Keratinocyte (primary cell): Measurements from ENCODE around the gene KIAA1755. TPM values are rescaled to one million over a fixed set of nuclear protein-coding genes. Genes with fewer than 3 reads are reported as not detected.

Experiments
- DNase-seq: peaks from one replicate; pipeline ENCODE4 v3.0.0-alpha.2; 2011; ENCODE audit warnings: low read depth, missing footprints, low spot score
- FAIRE-seq: peaks from 2 replicates; lab custom pipeline; 2011; peaks lifted over from hg19 to GRCh38; lab: Jason Lieb, UNC
- H2AFZ ChIP-seq: 2 replicates; pipeline ENCODE4 v1.6.0; 2012; ENCODE audit warnings: low read length, control low read depth, inconsistent platforms; ENCODE audit not compliant: control insufficient read depth
- H3K27ac ChIP-seq: 2 replicates; pipeline ENCODE4 v1.5.1; 2011; ENCODE audit warnings: low read length; ENCODE audit not compliant: control insufficient read depth, insufficient read depth
- H3K27me3 ChIP-seq: 3 replicates; pipeline ENCODE4 v1.6.0; 2011; ENCODE audit warnings: low read length; ENCODE audit not compliant: control insufficient read depth, insufficient read depth; ENCODE audit errors: extremely low read depth
- H3K36me3 ChIP-seq, 2 experiments: 2 replicates in 1 of 2; 3 replicates in 1 of 2; pipeline ENCODE4 v1.5.1; 2011; ENCODE audit warnings: low read length in 2 of 2, mild to moderate bottlenecking in 1 of 2; ENCODE audit not compliant: control insufficient read depth in 2 of 2, insufficient read depth in 2 of 2; ENCODE audit errors: extremely low read depth in 1 of 2
- H3K4me1 ChIP-seq: 3 replicates; pipeline ENCODE4 v1.5.1; 2011; ENCODE audit warnings: low read length; ENCODE audit not compliant: control insufficient read depth, insufficient read depth; ENCODE audit errors: extremely low read depth
- H3K4me2 ChIP-seq: 3 replicates; pipeline ENCODE4 v1.6.0; 2011; ENCODE audit warnings: low read depth, low read length; ENCODE audit not compliant: control insufficient read depth, insufficient read depth; ENCODE audit errors: extremely low read depth
- H3K4me3 ChIP-seq, 3 experiments: fragments of 200-600 bp in 1 of 3; sonication (generic) in 1 of 3; 2 replicates in 2 of 3; 3 replicates in 1 of 3; pipeline ENCODE4 v1.5.1; 2011 to 2016; ENCODE audit warnings: low read length in 3 of 3, mild to moderate bottlenecking in 3 of 3, control low read depth in 2 of 3, inconsistent platforms in 1 of 3, low read depth in 1 of 3, mixed read lengths in 1 of 3, mixed run types in 1 of 3, moderate library complexity in 1 of 3; ENCODE audit not compliant: control insufficient read depth in 2 of 3, insufficient read depth in 2 of 3; ENCODE audit errors: extremely low read depth in 1 of 3
- H3K79me2 ChIP-seq: 2 replicates; pipeline ENCODE4 v1.6.0; 2012; ENCODE audit warnings: low read length; ENCODE audit not compliant: control insufficient read depth, insufficient read depth
- H3K9ac ChIP-seq: 3 replicates; pipeline ENCODE4 v1.6.0; 2011; ENCODE audit warnings: low read length; ENCODE audit not compliant: control insufficient read depth, insufficient read depth; ENCODE audit errors: extremely low read depth
- H3K9me1 ChIP-seq: 3 replicates; pipeline ENCODE4 v1.6.0; 2011; ENCODE audit warnings: low read length; ENCODE audit not compliant: control insufficient read depth, insufficient read depth; ENCODE audit errors: extremely low read depth
- H3K9me3 ChIP-seq: 2 replicates; pipeline ENCODE4 v1.5.1; 2012; ENCODE audit warnings: low read depth, low read length; ENCODE audit not compliant: control insufficient read depth
- H4K20me1 ChIP-seq: 3 replicates; pipeline ENCODE4 v1.6.0; 2011; ENCODE audit warnings: low read length; ENCODE audit not compliant: control insufficient read depth, insufficient read depth; ENCODE audit errors: extremely low read depth
- EZH2 ChIP-seq: IDR thresholded peaks from one replicate; pipeline ENCODE4 v1.6.1; 2012; ENCODE audit warnings: inconsistent platforms, mild to moderate bottlenecking, low read length, moderate library complexity
- dilution Hi-C: fragments of 300-500 bp; cut with MboI; formaldehyde crosslinking; loops from one replicate; pipeline ENCODE4 v1.7.0; 2020; ENCODE audit warnings: low sequenced_read_pairs; ENCODE audit not compliant: extremely low pct_ligation_motif_present
- polyA plus RNA-seq, 5 experiments: library from polyadenylated mRNA; depleted of rRNA in 3 of 5; stranded (reverse) in 3 of 5; stranded (forward) in 1 of 5; unstranded in 1 of 5; fragments of >200 nt; gene quantifications; 1 replicate in 1 of 5; 2 replicates in 3 of 5; 3 replicates in 1 of 5; pipeline versions ENCODE4 v1.2.1 to v1.2.3, GENCODE V29; 2011 to 2012; ENCODE audit warnings: missing spikeins in 2 of 5, low read depth in 1 of 5, low replicate concordance in 1 of 5
- TF ChIP-seq, protein P1 (sequence below), 3 experiments: IDR thresholded peaks in 1 of 3; conservative IDR thresholded peaks in 1 of 3; optimal IDR thresholded peaks in 1 of 3; 2 replicates in 2 of 3; 3 replicates in 1 of 3; pipeline versions ENCODE3 to v1.5.1; 2011; ENCODE audit warnings: low read length in 3 of 3, mild to moderate bottlenecking in 3 of 3, moderate library complexity in 2 of 3, control low read depth in 1 of 3, inconsistent platforms in 1 of 3; ENCODE audit not compliant: insufficient read depth in 2 of 3; ENCODE audit errors: extremely low read depth in 1 of 3

KIAA1755 gene
- polyA plus RNA-seq, 1 donor (not counting 4 experiments of a cell fraction or from before 2014, with no cell fraction given) = not detected

DNA sequence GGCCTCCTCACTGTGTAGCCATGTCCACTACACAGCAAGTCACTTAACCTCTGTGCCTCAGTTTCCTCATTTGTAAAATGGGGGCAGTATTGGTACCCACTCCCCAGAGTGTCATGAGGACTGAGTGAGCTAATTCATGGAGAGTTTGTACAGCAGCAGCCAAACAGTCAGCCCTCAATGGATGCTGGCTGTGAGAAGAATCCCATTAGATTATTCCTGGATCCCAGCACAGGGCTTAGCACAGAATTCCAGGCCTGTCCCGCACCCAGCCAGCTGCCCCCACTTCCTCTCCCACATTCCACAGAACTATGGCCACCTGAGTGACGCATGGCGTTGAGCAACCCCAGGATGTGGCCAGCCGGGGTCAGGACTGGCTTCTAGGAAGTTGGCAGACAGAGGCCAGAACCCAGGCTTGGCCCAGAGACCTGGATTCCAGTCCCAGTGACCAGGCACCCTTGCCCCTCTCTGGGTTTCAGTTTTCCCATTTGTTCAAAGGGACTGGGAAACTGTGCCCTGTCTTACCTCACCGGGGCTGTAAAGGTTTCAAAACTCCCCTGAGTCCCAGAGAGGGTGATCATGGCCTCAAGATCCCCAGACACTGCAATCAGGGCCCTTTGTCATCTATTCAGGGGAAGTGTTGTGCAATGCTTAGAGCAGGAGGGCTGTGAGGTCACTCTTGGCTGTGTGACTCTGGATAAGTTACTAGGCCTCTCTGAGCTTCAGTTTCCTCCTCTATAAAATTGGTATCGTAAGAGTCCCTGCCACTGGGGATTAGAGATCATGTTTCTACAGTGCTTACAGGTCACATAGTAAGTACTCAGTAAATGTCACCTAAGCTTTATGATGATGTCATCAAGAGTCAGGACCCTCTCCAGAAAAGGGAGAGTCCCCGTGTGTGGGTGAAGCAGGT is 92.4 kb downstream of the KIAA1755 start:
- H3K79me2 ChIP-seq = no peaks in the 10 kb centered on the region
- H3K9ac ChIP-seq = peak overlapping the region; percentile 48
- peak; percentile 77 for FAIRE-seq
- H3K4me1 ChIP-seq = peaks cover 44% of the 10 kb centered on the region
- no peak overlapping the region for H3K4me3 ChIP-seq
- no peaks in the 10 kb centered on the region for H3K27me3 ChIP-seq
- no peaks in the 10 kb centered on the region for H3K9me3 ChIP-seq
- dilution Hi-C loops = no loop called here
- H2AFZ ChIP-seq = peak overlapping the region; percentile 14
- no peaks in the 10 kb centered on the region for H4K20me1 ChIP-seq
- TF ChIP-seq, protein P1, sequence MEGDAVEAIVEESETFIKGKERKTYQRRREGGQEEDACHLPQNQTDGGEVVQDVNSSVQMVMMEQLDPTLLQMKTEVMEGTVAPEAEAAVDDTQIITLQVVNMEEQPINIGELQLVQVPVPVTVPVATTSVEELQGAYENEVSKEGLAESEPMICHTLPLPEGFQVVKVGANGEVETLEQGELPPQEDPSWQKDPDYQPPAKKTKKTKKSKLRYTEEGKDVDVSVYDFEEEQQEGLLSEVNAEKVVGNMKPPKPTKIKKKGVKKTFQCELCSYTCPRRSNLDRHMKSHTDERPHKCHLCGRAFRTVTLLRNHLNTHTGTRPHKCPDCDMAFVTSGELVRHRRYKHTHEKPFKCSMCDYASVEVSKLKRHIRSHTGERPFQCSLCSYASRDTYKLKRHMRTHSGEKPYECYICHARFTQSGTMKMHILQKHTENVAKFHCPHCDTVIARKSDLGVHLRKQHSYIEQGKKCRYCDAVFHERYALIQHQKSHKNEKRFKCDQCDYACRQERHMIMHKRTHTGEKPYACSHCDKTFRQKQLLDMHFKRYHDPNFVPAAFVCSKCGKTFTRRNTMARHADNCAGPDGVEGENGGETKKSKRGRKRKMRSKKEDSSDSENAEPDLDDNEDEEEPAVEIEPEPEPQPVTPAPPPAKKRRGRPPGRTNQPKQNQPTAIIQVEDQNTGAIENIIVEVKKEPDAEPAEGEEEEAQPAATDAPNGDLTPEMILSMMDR (optimal IDR thresholded peaks at IDR 0.05 in 1 of 3, IDR thresholded peaks at IDR 0.05 in 1 of 3, conservative IDR thresholded peaks at IDR 0.05 in 1 of 3; ENCODE audit: extremely low read depth in 1 of 3, insufficient read depth in 2 of 3, low read length in 3 of 3) = no peak
- TF ChIP-seq EZH2 = no peak
- H3K4me2 ChIP-seq = peak overlapping the region; percentile 20
- H3K36me3 ChIP-seq = no peaks in the 10 kb centered on the region
- no peaks in the 10 kb centered on the region for H3K9me1 ChIP-seq
- H3K27ac ChIP-seq = peak overlapping the region; percentile 56
- DNase-seq = no peak

DNA sequence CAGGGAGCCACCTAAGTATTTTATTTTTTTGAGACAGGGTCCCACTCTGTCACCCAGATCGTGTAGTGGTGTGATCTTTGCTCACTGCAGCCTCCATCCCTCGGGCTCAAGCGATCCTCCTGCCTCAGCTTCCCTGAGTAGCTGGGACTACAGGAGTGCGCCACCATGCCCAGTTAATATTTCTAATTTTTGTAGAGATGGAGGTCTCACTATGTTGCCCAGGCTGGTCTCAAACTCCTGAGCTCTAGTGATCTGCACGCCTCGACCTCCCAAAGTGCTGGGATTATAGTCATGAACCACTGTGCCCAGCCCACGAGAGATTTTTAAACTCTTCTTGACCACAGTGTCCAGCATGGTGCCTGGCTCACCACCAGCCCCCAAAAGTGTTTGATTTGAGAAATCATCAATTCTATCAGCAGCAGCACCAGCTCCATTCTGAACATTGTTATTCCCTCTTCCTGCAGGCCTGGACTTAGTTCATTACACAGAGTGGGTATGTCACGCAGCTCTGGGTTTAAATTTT is 93.1 kb downstream of the KIAA1755 start:
- H3K36me3 ChIP-seq = no peaks in the 10 kb centered on the region
- H3K4me2 ChIP-seq = no peak overlapping the region
- no peak overlapping the region for H2AFZ ChIP-seq

More for the DNA sequence above, 93.1 kb downstream of the KIAA1755 start:
- DNase-seq (no peak), FAIRE-seq (no peak)
- no peaks in the 10 kb centered on the region for H3K9me3 ChIP-seq
- no peaks in the 10 kb centered on the region for H4K20me1 ChIP-seq
- H3K4me3 ChIP-seq = no peak overlapping the region
- no peak for TF ChIP-seq EZH2
- TF ChIP-seq, protein P1 (optimal IDR thresholded peaks at IDR 0.05 in 1 of 3, IDR thresholded peaks at IDR 0.05 in 1 of 3, conservative IDR thresholded peaks at IDR 0.05 in 1 of 3; ENCODE audit: extremely low read depth in 1 of 3, insufficient read depth in 2 of 3, low read length in 3 of 3) = no peak
- dilution Hi-C loops = no loop called here
- H3K27me3 ChIP-seq = no peaks in the 10 kb centered on the region
- H3K4me1 ChIP-seq = peaks cover 42% of the 10 kb centered on the region
- H3K9ac ChIP-seq = no peak overlapping the region
- no peaks in the 10 kb centered on the region for H3K9me1 ChIP-seq
- peak overlapping the region; percentile 56 for H3K27ac ChIP-seq
- H3K79me2 ChIP-seq = no peaks in the 10 kb centered on the region
